GM18498 (cell line): Measurements from ENCODE around the gene HNF1A.

Experiments used
- ATAC-seq: cut with Tn5 transposase; IDR thresholded peaks from one replicate; pipeline ENCODE4 v1.9.1; 2021; ENCODE audit warnings: mild to moderate bottlenecking, moderate library complexity; ENCODE audit not compliant: unreplicated experiment

Gene HNF1A

DNA sequence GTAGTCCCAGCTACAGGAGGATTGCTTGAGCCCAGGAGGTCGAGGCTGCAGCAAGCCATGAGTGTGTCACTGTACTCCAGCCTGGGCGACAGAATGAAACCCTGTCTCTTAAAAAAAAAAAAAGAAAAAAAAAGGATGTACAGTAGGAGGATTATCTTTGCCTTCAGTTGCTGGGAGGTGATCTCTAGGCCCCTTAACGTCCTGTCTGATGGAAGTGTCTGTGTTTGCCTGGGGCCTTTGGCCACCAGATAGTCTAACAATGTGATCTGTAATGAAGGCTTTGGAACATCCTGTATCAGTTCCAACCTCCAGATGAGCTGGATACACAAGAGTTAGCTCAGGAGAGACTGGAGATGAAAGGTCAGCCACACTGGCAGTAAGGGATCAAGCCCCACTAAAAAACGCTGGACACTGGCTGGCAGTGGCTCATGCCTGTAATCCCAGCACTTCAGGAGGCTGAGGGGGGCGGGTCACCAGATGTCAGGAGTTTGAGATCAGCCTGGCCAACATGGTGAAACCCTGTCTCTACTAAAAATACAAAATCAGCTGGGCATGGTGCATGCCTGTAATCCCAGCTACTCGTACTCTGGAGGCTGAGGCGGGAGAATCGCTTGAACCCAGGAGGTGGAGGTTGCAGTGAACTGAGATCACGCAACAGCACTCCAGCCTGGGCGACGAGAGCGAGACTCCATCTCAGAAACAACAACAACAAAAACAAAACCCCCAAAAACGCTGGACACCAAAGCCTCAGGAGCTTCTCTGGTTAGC lies 19.0 kb upstream of the HNF1A start:
- ATAC-seq = no peak

DNA sequence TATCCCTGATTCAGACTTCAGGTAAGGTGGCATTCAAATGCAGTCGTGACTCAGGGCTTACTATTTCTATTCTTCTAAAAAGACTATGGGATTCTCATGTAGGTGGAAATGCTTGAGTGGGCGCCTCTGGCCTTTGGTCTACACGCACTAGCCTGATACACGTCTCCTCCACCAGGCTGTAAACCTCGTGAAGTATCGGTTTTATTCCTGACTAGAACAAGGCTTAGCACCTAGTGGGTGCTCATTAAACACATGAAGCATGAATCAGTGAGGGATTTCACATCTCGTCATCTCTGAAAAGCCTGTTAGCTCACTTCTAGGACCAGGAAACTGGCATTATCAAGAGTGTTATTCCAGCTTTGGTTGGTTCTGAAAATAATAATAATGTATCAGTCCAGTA lies 17.7 kb upstream of the HNF1A start:
- ATAC-seq = no peak

DNA sequence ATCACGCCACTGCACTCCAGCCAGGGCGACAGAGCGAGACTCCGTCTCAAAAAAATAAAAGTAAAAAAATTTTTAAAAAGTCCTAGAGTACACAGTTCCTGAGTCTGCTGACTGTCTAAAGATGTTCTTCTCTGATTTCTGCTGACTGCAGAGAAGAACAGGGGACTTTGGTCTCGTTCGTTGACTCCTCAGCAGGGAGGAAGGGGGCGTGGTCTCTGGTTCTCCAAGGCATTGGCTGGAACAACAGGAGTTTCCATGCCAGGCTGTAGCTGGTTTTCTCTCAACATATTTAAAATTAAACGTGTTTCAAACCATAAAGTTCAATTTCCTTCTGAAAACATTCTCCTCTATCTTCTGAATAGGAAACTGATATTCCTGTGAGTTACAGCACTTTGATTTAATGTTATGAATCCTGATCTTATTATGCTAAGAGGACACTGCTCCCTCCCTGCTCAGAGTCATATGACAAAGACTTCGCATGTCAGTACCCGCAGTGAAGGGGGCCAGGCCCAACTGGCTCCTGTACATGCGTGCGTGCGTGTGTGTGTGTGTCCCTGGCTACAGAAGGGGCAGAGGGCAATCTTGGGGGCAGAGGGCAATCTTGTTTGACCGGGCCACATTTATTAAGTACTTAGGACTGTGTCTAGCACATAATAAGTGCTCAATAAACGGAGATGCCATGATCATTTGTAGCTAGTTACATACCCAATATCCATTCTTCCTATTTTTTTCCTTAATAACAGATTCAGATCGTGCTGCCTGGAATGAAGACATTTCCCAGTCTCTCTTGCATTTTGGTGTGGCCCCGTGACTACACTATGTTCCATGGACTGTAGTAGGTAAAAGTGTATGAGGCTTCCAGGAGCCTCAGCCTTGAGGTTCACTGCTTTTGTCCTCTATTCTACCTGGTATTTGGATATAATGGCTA lies 16.5 kb upstream of the HNF1A start:
- no peak for ATAC-seq

DNA sequence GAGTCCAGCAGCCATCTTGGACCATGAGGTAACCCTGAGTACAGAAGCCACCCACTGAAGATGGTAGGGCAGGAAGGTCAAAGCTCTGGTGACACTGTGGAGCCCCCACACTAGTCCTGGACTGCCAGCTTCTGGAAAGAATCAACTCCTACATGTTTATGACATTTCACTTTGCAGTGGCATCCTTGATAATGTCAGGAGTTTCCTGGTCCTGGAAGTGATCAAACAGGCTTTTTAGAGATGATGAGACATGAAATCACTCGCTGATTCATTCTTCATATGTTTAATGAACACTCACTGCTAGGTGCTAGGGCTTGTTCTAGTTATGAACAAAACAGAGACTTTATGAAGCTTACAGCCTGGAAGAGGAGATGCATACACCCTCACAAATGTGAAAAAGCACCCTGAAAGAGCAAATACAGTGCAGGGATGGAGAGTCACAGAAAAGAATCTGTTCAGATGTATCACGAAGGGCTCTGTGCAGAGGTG lies 15.8 kb upstream of the HNF1A start:
- ATAC-seq = no peak

DNA sequence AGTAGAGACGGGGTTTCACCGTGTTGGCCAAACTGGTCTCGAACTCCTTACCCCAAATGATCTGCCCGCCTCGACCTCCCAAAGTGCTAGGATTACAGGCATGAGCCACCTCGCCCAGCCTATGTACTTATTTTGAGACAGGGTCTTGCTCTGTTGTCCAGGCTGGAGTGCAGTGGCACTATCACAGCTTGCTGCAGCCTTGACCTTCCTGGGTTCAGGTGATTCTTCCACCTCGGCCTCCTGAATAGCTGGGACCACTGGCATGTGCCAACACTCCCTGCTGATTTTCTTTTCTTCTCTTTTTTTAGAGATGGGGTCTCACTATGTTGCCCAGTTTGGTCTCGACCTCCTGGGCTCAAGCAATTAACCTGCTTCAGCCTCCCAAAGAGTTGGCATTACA lies 14.0 kb upstream of the HNF1A start:
- ATAC-seq = no peak

DNA sequence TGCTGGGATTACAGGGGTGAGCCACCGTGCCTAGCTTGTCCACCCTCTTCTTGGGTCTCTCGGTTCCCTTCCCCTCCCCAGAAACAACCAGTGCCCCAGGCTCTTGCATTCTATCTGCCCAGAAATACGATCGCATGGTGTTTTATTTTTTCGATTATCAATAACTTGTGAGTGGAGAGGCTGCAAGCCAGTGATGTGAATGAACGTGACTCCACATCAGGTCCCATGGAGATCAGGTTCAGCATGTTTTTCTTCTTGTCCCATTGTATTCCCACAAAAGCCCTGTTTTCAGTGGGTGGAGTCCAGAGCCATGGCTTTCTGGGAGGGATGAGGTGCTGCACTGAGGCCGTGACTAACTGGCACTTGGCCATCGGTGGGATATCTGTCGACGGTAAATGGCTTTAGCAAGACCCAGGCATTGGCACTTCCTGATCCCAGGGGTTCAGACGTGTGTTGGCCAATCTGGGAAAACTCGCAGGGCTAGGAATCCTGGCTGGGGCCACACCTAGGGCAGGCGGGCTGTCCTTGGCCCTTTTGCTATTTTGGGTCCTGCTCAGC lies 12.7 kb upstream of the HNF1A start:
- ATAC-seq = no peak

DNA sequence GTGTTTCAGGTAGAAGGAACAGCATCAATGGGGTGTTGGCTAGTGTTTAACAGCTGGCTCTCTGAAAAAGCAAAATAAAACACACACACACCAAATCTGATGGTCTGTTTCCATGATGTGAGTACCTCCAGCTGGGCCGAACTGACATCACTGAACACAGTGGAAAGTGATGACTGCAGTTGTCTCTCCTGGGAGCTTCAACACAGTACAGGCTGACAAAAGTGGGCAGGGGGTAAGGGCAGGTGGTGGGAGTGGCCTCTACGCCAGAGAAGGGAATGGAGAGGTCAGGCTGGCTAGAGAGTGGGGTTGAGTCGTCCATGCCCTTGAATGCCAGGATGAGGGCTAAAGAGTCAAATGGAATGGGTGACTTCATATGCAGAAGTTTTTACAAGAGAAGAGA lies 8.0 kb upstream of the HNF1A start:
- no peak for ATAC-seq

DNA sequence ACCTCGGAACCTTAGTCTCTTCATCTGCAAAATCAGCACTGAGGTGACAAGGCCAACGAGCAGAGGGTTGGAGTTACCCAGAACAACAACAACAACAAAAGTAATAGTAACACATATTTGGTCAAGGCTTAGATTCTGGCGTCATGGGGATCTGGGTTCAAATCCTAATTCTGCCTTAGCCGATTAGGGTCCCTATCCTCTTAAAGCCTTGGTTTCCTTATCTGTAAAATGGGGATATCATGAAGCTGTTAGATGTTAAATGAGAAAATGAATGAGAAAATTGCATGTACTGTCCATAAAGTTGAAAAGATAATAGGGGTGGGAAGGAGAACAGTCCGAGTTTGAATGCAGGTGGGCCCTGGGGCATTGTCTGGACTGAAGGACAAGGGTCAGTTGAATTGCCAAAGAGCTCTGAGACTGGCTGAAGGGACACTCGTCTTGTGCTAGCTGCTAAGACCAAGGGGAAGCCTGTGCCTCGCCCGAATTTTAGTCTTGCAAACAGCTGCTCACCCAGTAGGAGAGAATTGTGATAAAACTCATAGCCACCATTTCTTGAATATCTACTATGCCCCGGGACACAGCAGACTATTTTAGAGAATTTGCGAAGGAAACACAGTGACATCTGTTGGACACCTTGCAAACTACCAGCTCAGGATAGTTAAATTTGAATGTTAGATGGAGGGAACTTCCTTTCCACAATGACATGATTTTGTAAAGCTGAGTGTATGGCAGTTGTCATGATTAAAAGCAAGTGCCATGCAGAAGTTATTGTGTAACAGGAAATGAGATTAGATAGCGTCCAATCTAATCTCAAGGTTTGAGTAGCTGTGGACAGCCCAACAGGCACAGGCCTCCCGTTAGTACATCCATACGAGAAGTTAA lies 6.8 kb upstream of the HNF1A start:
- ATAC-seq = no peak

DNA sequence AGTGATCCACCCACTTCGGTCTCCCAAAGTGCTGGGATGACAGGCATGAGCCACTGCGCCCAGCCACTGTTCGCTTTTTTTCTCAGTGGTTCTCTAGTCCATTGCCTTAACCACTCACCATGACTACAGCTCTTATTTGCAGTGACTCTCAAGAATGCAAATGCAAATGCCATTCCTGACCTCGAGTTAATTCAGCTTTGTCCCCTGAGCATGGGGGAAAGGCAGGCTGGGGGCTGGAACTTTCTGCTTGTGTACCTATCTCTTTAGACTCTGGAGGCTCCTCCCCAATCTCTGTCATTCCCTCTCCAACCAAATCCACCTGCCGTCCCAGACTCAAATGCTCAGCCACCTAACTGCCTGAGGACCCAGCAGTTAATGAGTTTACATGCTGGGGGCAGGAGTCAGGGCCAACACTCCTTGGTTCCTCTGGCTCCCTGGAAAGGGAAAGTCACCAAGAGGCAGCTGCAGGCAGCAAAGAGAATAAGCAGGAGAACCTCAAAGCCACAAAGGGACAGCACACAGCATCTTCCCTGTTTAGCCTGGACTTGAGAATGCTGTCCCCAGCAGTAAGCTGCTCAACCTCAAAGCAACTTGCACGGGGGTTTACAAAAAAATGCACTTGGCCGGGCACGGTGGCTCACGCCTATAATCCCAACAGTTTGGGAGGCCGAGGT lies 5.3 kb upstream of the HNF1A start:
- no peak for ATAC-seq

DNA sequence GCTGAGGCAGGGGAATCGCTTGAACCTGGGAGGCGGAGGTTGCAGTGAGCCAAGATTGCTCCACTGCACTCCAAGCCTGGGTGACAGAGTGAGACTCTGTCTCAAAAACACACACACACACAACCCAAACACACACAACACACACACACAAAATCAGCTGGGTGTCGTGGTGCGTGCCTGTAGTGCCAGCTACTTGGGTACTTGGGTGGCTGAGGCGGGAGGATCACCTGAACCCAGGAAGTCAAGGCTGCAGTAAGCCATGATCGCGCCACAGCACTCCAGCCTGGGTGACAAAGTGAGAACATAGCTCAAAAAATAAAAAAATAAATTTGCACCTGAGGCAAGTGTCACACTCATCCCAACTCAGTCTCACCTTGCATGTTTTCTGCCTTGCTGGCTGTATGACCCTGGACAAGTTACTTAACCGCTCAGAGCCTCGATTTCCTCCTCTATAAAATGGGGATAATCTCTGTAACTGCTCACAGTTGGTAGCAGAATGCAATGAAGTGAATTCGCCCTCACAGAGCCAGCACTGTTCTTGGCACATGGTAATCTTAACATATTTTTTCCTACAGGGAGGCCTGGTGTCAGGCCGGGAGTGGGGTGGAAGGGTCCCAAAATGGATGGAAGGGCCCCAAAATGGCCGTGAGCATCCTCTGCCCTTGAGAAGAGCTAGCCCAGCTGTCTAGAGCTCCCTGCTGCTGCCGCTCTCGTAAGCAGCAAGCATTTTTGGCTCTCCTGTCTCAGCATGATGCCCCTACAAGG lies 630 bp upstream of the HNF1A start:
- no peak for ATAC-seq

DNA sequence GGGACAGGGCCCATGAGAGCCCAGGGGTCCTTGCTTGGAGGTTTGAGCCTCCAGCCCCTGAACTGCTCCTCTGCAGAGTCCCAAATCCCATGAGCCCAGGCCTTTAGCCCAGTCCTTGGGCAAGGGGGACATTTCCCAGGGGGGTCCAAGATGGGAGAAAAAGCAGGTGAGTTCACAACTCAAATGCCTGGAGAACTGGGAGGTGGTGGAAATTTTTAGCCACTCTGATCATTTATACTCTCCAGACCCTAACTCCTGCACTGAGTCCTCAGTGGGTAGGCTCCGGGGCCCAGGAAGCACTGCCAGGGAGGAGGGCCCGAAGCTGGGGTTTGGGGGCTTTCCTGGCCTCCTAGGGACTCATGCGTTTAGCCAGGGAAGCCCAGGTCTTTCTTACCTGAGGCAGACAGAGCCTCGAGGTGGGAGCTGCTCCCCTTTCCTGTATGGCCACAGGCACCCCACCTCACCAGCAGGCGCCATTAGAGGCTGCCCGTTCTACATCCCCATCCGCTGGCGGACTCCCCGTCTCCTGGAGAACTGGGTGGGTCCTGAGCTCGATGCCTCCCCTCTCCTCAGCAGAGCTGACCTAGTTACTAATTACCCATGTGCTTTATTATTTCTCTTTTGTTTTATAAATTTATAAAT lies 998 bp downstream of the HNF1A start:
- no peak for ATAC-seq

DNA sequence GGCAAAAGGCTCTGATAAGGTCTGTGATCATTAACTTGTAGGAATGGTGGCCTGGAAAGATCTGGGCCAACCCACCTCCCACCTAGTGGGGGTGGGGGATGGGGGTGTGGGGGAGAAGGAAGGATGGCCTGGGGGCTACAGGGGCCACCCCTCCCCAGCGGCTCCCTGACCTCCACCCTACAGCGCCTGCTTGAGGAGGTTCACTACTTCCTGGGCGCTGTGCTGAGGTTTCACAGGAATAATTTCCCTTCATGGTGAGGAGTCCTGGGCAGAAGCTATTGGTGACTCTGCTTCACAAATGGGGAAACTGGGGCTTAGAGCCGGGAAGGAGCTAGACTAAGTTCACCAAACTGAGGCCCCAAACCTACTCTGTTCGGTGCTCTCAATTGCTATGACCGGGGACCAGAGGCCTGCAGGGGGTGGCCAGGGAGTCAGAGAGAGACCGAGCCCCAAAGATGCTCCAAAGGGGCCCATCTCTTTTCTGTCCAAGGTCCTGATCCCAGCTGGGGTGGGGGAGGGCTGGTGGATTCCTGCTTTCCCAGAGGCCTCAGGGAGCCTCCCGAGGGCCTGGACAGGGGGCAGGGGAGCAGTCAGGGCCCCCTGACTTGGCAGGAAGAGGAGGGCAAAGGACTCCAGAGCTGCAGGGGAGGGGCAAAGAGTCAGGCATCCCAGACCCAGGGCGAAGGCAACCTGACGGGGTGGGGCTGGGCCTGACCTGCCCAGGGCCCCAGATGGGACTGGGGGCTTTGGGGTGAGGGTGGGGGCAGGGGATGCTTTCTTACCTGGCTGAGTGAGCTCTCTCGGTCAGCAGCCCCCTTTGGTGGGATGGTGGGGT lies 1.7 kb downstream of the HNF1A start:
- ATAC-seq = no peak

DNA sequence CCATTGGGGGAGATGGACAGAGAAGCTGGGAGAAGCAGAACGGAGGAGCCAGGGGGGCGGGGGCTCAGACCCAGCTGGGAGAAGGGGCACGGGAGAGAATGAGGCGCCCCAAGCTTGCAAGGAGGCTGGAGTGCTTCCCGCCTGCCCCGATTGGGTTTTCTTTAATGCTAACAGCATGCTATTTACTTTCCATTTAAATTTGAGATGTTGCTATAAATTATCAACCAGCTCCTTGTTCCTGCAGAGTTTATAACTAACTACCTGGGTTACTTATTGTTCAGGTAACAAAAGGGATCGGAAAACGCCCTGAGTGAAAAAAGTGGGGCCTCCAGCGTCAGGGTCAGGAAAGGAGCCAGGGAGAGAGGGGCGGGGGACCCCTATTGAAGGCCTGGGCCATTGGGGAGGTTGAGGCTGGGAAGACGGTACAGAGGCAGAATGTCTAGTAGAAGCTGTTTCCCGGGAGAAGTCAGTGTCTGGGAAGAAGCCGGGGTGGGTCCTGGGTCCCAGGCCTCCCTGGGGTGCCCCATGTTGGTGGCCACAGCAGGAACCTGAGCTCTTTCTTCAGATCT lies 2.5 kb downstream of the HNF1A start:
- ATAC-seq = no peak

DNA sequence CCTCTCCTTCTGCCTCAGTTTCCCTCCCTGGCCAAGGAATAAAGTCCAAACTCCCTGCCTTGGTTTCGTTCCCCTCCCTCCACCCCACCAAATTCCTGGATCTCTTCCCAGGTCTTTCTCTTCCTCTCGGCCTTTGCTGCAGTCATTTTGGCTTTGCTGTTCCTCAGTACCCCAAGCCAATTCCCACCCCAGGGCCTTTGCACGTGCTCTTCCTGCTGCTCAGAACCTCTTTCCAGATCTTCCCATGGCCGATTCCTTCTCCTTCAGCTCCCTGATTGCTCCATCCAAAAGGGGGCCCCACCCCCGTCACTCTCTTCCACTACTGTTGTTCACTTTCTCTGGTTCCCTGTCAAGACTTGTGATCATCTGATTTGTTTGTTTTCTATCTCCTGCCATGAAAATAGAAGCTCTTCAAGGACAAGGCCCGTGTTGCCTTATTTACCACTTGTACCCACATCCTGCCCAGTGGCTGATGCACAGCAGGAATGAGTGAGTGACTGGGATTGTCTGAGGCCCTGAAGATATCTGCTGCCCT lies 3.1 kb downstream of the HNF1A start:
- no peak for ATAC-seq

DNA sequence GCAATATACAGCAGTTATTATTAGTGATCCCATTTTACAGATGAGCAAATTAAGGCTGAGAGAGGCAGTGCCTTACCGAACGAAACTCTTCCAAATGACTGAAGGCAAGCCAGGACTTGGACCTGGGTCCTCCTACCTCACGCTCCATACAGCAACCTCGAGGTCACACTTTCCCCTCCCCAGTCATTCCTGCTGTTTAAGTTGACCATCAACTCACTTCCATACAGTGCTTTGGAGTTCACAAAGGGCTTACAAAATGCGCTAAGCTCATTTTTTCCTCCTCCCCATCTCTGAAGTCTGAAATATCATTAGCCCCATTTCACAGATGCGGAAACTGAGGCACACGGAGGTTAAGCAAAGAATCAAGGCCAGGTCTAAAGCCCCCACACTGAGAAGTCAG lies 4.3 kb downstream of the HNF1A start:
- ATAC-seq = no peak

DNA sequence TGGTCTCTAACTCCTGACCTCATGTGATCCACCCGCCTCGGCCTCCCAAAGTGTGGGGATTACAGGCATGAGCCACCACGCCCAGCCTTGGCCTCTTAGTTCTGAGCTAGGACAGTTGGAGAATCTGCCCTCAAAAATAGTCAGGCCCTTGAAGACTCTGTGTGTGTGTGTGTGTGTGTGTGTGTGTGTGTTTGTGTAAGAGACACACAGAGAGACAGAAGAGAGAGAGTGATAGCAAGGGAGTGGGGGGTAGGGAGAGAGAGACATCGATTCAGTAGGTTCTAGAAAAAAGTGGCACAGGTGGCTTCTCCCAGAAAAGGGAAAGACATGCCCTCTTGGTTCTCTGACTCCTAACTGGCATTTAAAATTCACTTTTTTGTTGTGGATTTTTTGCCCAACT lies 5.4 kb downstream of the HNF1A start:
- ATAC-seq = no peak

DNA sequence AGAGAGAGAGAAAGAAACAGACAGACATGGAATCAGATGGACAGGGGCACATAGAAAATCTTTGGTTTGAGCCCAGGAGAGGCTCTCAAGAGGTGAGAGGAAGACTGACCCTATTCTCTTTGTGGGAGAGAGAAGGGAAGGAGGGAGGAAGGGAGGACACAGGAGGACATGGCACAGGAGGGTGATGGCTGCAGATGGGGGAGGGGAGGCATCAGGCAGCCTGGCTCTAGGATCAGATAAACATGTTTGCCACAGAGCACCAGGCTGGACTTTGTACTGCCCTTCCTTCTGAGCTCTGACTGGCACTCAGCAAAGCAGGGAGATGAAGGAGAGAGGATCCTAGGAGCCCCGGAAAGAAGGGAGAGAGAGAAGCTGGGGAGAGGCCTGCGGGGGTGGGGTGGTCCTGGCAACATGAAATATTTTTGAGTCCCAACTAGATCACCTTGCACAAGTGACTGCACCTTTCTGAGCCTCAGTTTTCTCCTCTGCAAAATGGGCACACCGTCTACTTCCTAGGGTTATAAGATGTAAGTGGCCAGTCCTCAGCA lies 6.1 kb downstream of the HNF1A start:
- ATAC-seq = no peak
